Gastroesophageal sphincter (tissue), 4 donors: ENCODE data around the gene GALNTL6. TPM values are rescaled to one million over a fixed set of nuclear protein-coding genes. Genes with fewer than 3 reads are reported as not detected.
A peak's percentile ranks its signal among the peaks of the same experiment; 100 is the strongest.

Source experiments
- ATAC-seq: fragments of 150-250 bp; one replicate; pipeline ENCODE4 v1.9.1; 2016; ENCODE audit warnings: mild to moderate bottlenecking, moderate library complexity
- H3K27ac ChIP-seq, 4 donors: fragments of 200-600 bp; sonication (generic) in 3 of 4; 1 replicate in 3 of 4; 2 replicates in 1 of 4; pipeline ENCODE4 v1.5.1; 2016 to 2019
- H3K27me3 ChIP-seq: fragments of 200-600 bp; sonication (generic); one replicate; pipeline ENCODE4 v1.5.1; 2019
- H3K36me3 ChIP-seq, 2 donors: fragments of 200-600 bp; sonication (generic); one replicate each; pipeline ENCODE4 v1.5.1; 2019; ENCODE audit warnings: control low read depth in 1 of 2
- H3K4me1 ChIP-seq, 3 donors: fragments of 200-600 bp; sonication (generic); 1 replicate in 2 of 3; 2 replicates in 1 of 3; pipeline ENCODE4 v1.5.1; 2016 to 2019; ENCODE audit warnings: control low read depth in 2 of 3
- H3K4me3 ChIP-seq, 2 donors: fragments of 200-600 bp; sonication (generic); one replicate each; pipeline ENCODE4 v1.5.1; 2019; ENCODE audit warnings: mild to moderate bottlenecking in 1 of 2, moderate library complexity in 1 of 2
- H3K9me3 ChIP-seq, 3 donors: fragments of 200-600 bp; sonication (generic); one replicate each; pipeline ENCODE4 v1.5.1; 2017 to 2019; ENCODE audit warnings: control low read depth in 2 of 3
- CTCF ChIP-seq, 4 experiments: fragments of 200-600 bp in 2 of 4; fragments of 450-650 bp in 2 of 4; sonication (generic) in 1 of 4; IDR thresholded peaks; one replicate each; pipeline ENCODE4 v1.5.1; 2017 to 2019; ENCODE audit warnings: antibody characterized with exemption in 4 of 4, mild to moderate bottlenecking in 2 of 4, moderate library complexity in 2 of 4
- EP300 ChIP-seq: sonication (generic); formaldehyde crosslinking; IDR thresholded peaks from one replicate; pipeline ENCODE4 v1.6.1; 2017; ENCODE audit warnings: antibody characterized with exemption, mild to moderate bottlenecking
- POLR2A ChIP-seq, 2 donors: fragments of 450-650 bp; IDR thresholded peaks; one replicate each; pipeline ENCODE4 v1.6.1; 2017; ENCODE audit warnings: antibody characterized with exemption in 2 of 2, mild to moderate bottlenecking in 2 of 2, moderate library complexity in 1 of 2
- POLR2AphosphoS5 ChIP-seq: sonication (generic); formaldehyde crosslinking; IDR thresholded peaks from one replicate; pipeline ENCODE4 v1.6.1; 2017; ENCODE audit warnings: antibody characterized with exemption
- WGBS, 2 donors: methylation state at CpG; one replicate each; pipeline ENCODE4 v1.1.5; 2018; ENCODE audit warnings: low coverage in 1 of 2; 5-methylcytosine and 5-hydroxymethylcytosine counted together
- total RNA-seq, 4 donors: library from RNA; depleted of rRNA; stranded (reverse); fragments of >200 nt; gene quantifications; one replicate each; pipeline ENCODE4 v1.1.0, GENCODE V29; 2016

Gene GALNTL6
- total RNA-seq, 4 donors from 2014 or later, result not detected

- no peaks in the 10 kb centered on the region for H3K27me3 ChIP-seq
- H3K4me3 ChIP-seq, result no peak overlapping the region
- H3K4me1 ChIP-seq, result peaks cover 0 to 16% (median 0%) of the 10 kb centered on the region in 3 donors
- ATAC-seq, result no peak
- no peak overlapping the region for H3K27ac ChIP-seq
- H3K9me3 ChIP-seq, result no peaks in the 10 kb centered on the region
- no peaks in the 10 kb centered on the region for H3K36me3 ChIP-seq
- TF ChIP-seq EP300, result no peak
- TF ChIP-seq CTCF (IDR thresholded peaks at IDR 0.05), result no peak
- TF ChIP-seq POLR2A (IDR thresholded peaks at IDR 0.05), result no peak
- no peak for TF ChIP-seq POLR2AphosphoS5
These were observed 840.5 kb downstream of the GALNTL6 start for GRCh38 chr4:172653676-172654075.

- H3K4me1 ChIP-seq, result peaks cover 0 to 16% (median 0%) of the 10 kb centered on the region in 3 donors
- no peaks in the 10 kb centered on the region for H3K27me3 ChIP-seq
- H3K4me3 ChIP-seq, result no peak overlapping the region
- ATAC-seq, result no peak
- H3K27ac ChIP-seq, result no peak overlapping the region
- WGBS, 2 donors, result 60 to 66% methylated on average over 3 of the region's 3 CpGs
- no peaks in the 10 kb centered on the region for H3K36me3 ChIP-seq
- TF ChIP-seq CTCF (IDR thresholded peaks at IDR 0.05), result no peak
- TF ChIP-seq EP300, result no peak
- no peak for TF ChIP-seq POLR2A (IDR thresholded peaks at IDR 0.05)
- TF ChIP-seq POLR2AphosphoS5, result no peak
- no peaks in the 10 kb centered on the region for H3K9me3 ChIP-seq
These were observed 841.3 kb downstream of the GALNTL6 start for GRCh38 chr4:172654457-172654856.

GRCh38 chr4:172656055-172656454, 842.9 kb downstream of the GALNTL6 start:
- Histone ChIP-seq H3K36me3 (no peaks in the 10 kb centered on the region), H3K4me1 (peaks cover 0 to 16% (median 0%) of the 10 kb centered on the region in 3 donors), H3K4me3 (no peak overlapping the region), H3K9me3 (no peaks in the 10 kb centered on the region), H3K27me3 (no peaks in the 10 kb centered on the region), H3K27ac (peak overlapping the region in 1 of 4 donors; percentile 35)
- 65 to 82% methylated on average over 3 to 4 of the region's 5 CpGs for WGBS, 2 donors
- no peak for ATAC-seq
- no peak for TF ChIP-seq EP300
- TF ChIP-seq CTCF (IDR thresholded peaks at IDR 0.05), result no peak
- TF ChIP-seq POLR2AphosphoS5, result no peak
- no peak for TF ChIP-seq POLR2A (IDR thresholded peaks at IDR 0.05)

- TF ChIP-seq POLR2AphosphoS5, result peak; percentile 51
- TF ChIP-seq CTCF (IDR thresholded peaks at IDR 0.05), result no peak
- TF ChIP-seq EP300, result no peak
- no peak for TF ChIP-seq POLR2A (IDR thresholded peaks at IDR 0.05)
- Histone ChIP-seq H3K27me3 (no peaks in the 10 kb centered on the region), H3K36me3 (no peaks in the 10 kb centered on the region), H3K4me3 (peak overlapping the region in 1 of 2 donors; percentile 4), H3K27ac (peak overlapping the region in 3 of 4 donors; percentile 6 to 35 (median 17)), H3K4me1 (peaks cover 0 to 16% (median 0%) of the 10 kb centered on the region in 3 donors), H3K9me3 (no peaks in the 10 kb centered on the region)
- ATAC-seq, result peak; percentile 17
- 17 to 30% methylated on average over 6 of the region's 6 CpGs for WGBS, 2 donors
These were observed 843.9 kb downstream of the GALNTL6 start for GRCh38 chr4:172657081-172657480.

GRCh38 chr4:172660251-172660650, 847.0 kb downstream of the GALNTL6 start:
- peaks cover 0 to 16% (median 0%) of the 10 kb centered on the region in 3 donors for H3K4me1 ChIP-seq
- no peak for ATAC-seq
- H3K9me3 ChIP-seq, result no peaks in the 10 kb centered on the region
- no peak overlapping the region for H3K4me3 ChIP-seq
- H3K27ac ChIP-seq, result no peak overlapping the region
- 43 to 70% methylated on average over 3 of the region's 3 CpGs for WGBS, 2 donors
- no peak for TF ChIP-seq POLR2AphosphoS5
- TF ChIP-seq POLR2A (IDR thresholded peaks at IDR 0.05), result no peak
- TF ChIP-seq EP300, result no peak
- TF ChIP-seq CTCF (IDR thresholded peaks at IDR 0.05), result no peak
- no peaks in the 10 kb centered on the region for H3K27me3 ChIP-seq
- H3K36me3 ChIP-seq, result no peaks in the 10 kb centered on the region
